LNCAP (cell line): ENCODE measurements around the gene SFTPD.

ENCODE experiments used
- CTCF ChIP-seq: fragments of 450-650 bp; IDR thresholded peaks from 2 replicates; pipeline ENCODE4 v1.5.1; 2017; ENCODE audit warnings: mild to moderate bottlenecking

Gene SFTPD

DNA sequence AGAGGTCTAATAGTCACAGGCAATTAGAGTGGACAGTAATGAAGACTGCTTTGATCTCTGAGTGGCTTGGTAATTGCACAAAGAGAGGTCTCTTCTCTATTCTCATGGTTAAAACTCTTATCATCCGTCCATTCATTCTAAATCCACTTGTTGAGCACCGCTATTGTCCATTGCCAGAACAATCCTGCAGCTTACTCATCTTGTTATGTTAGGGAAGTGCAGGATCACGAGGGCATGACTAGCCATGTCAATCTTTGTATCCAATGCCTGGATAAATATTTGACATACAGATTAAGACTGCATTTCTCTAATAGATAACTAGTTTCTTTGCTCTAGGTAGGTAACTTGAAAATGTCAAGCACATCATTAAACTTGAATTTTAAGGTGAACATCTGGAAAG, 14.9 kb downstream of the SFTPD start:
- TF ChIP-seq CTCF = no peak

GRCh38 chr10:79932841-79933379, 16.0 kb downstream of the SFTPD start:
- no peak for TF ChIP-seq CTCF

DNA sequence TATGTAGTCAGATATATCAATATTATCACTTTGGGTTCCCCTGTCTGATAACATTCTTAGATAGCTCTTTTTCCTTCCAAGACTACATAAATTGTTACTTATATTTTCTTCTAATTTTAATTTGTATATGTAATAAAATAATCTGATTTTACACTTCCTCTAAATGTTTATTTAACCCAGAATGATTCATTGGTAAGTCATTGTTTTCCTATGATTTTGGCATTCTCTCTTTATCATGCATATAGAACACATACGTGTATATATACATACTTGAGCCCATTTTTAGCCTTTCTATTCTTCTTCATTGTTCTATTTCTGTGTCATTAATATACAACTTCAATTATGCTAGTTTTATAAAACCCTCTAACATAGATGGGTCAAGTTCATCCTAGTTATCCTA, 16.6 kb downstream of the SFTPD start:
- no peak for TF ChIP-seq CTCF

DNA sequence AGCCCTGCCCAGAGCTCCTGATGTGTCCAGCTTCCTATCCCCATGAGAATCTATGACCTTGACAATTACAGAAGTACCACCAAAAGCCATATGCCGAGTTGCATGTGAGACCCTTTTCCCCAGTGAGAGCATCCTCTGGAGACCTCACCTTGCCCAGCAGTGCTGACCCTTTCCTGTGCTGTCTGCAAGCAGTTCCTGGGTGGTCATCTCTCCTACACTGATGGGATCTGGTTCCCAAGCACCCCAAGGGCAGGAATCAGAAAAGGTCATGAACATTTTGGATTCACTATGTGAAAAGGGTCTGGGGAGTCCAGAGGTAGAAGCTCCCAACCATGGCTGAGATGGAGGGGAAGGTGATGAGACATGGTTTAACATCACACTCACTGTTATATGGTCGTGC, 18.2 kb downstream of the SFTPD start:
- TF ChIP-seq CTCF = no peak

GRCh38 chr10:79930267-79930666, 18.6 kb downstream of the SFTPD start:
- TF ChIP-seq CTCF = no peak

DNA sequence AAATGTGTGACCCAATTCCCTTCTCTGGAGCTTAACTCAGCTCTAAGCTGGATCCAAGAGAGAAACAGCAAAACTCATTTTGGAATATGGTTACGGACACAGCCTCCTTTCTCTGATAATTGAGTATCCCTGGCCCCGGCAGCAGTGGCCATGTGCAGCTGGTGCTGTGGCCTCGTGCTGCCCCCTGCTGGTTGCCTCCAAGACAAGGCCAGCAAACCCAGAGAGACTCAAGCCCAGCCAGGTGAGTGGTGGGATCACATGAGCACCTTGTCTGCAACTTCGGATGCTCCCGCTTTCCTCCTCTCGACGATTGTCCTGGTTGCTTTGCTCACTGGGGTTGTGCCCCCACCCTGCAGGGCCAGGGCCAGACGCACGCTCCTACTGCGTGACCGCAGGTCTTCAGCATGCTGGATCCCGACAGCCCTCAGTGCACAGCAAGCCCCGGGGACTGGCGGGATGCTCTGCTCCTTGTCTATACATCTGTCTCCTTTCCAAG, 19.4 kb downstream of the SFTPD start:
- peak; percentile 89 for TF ChIP-seq CTCF

DNA sequence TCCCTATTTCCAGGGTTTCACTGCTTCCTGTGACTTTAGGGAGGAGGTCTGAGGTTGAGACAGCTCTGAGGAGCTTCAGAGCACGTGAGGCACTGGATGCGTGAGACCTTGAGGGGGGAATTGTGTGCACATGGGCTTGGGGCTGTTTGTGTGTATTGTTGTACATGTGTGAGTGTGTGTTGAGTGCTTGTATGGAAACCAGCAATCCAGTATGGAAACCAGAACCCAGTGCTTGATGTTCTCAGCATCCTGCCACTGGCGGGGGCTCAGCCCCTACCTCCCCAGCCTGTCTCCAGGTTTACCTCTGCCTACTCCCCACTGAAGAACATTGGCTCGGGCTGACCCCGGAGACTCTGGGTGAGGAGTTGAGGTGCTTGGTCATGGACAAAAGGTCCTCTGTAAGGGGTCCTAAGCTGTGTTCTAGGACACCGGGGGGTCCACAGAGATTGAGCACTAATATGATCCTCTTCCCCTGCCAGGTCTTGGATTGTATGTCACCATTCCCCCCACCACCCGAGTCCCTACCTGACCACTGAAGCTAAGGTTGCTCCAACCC, 20.8 kb downstream of the SFTPD start:
- TF ChIP-seq CTCF = no peak
